Measurements from ENCODE around the gene LIMA1.

GRCh38 chr12:50302686-50303085 is 19.4 kb upstream of the LIMA1 start:
- no peak for TF ChIP-seq POLR2A (IDR thresholded peaks at IDR 0.05; ENCODE audit: low read length)
- TF ChIP-seq GATA1 (IDR thresholded peaks at IDR 0.05; ENCODE audit: low read depth, low read length), result no peak

Data from erythroblast (primary cell).